Breast epithelium (tissue), 3 donors: ENCODE results near the gene ARHGAP26.

Source experiments
- CTCF ChIP-seq, 3 donors: fragments of 450-650 bp; IDR thresholded peaks; one replicate each; pipeline ENCODE4 v1.5.1; 2016 to 2017; ENCODE audit warnings: antibody characterized with exemption in 3 of 3, mild to moderate bottlenecking in 3 of 3, moderate library complexity in 3 of 3
- POLR2A ChIP-seq: fragments of 450-650 bp; IDR thresholded peaks from one replicate; pipeline ENCODE4 v1.6.1; 2016; ENCODE audit warnings: antibody characterized with exemption, mild to moderate bottlenecking, moderate library complexity

- TF ChIP-seq POLR2A (no peak), CTCF (IDR thresholded peaks at IDR 0.05) (no peak)
Measured at GRCh38 chr5:142746532-142747433, 23.4 kb upstream of the ARHGAP26 start.
